Measurements from ENCODE around the gene INSM2.

The INSM2 gene

GRCh38 chr14:35506461-35506860, 27.5 kb upstream of the INSM2 start:
- TF ChIP-seq NFIC (IDR thresholded peaks at IDR 0.05), result no peak
- no peak for TF ChIP-seq REST (IDR thresholded peaks at IDR 0.05; ENCODE audit: low read depth)
- TF ChIP-seq USF1 (IDR thresholded peaks at IDR 0.05), result no peak
- no peak for TF ChIP-seq FOXM1 (IDR thresholded peaks at IDR 0.05; ENCODE audit: borderline replicate concordance, low read depth)
- TF ChIP-seq CREB1 (IDR thresholded peaks at IDR 0.05; ENCODE audit: low read depth), result no peak
- TF ChIP-seq EGR1 (IDR thresholded peaks at IDR 0.05), result no peak
- no peak for TF ChIP-seq CEBPB (IDR thresholded peaks at IDR 0.05)

- TF ChIP-seq TAF1 (IDR thresholded peaks at IDR 0.05; ENCODE audit: low read depth) (no peak), USF1 (IDR thresholded peaks at IDR 0.05) (no peak), MAX (IDR thresholded peaks at IDR 0.05) (no peak), REST (IDR thresholded peaks at IDR 0.05; ENCODE audit: low read depth) (no peak), TCF12 (IDR thresholded peaks at IDR 0.05; ENCODE audit: low read depth) (no peak), ZBTB7A (IDR thresholded peaks at IDR 0.05; ENCODE audit: low read depth) (no peak), YY1 (IDR thresholded peaks at IDR 0.05; ENCODE audit: low read depth) (no peak), RAD21 (IDR thresholded peaks at IDR 0.05; ENCODE audit: low read depth) (no peak), CREB1 (IDR thresholded peaks at IDR 0.05; ENCODE audit: low read depth) (no peak), FOXM1 (IDR thresholded peaks at IDR 0.05; ENCODE audit: borderline replicate concordance, low read depth) (no peak), EGR1 (IDR thresholded peaks at IDR 0.05) (no peak), NFIC (IDR thresholded peaks at IDR 0.05) (no peak), CEBPB (IDR thresholded peaks at IDR 0.05) (no peak), EP300 (IDR thresholded peaks at IDR 0.05; ENCODE audit: borderline replicate concordance) (no peak)
These were observed 27.0 kb upstream of the INSM2 start for GRCh38 chr14:35506927-35507326.

GRCh38 chr14:35509846-35510245, 24.1 kb upstream of the INSM2 start:
- TF ChIP-seq NFIC (IDR thresholded peaks at IDR 0.05), result no peak

GRCh38 chr14:35512765-35513164, 21.2 kb upstream of the INSM2 start:
- TF ChIP-seq MAX (IDR thresholded peaks at IDR 0.05) (no peak), EP300 (IDR thresholded peaks at IDR 0.05; ENCODE audit: borderline replicate concordance) (no peak), TEAD4 (IDR thresholded peaks at IDR 0.05) (no peak), NFIC (IDR thresholded peaks at IDR 0.05) (no peak), CREB1 (IDR thresholded peaks at IDR 0.05; ENCODE audit: low read depth) (no peak), TCF12 (IDR thresholded peaks at IDR 0.05; ENCODE audit: low read depth) (no peak), FOXM1 (IDR thresholded peaks at IDR 0.05; ENCODE audit: borderline replicate concordance, low read depth) (no peak), EGR1 (IDR thresholded peaks at IDR 0.05) (no peak), YY1 (IDR thresholded peaks at IDR 0.05; ENCODE audit: low read depth) (no peak), CEBPB (IDR thresholded peaks at IDR 0.05) (no peak), TAF1 (IDR thresholded peaks at IDR 0.05; ENCODE audit: low read depth) (no peak)

- TF ChIP-seq USF1 (IDR thresholded peaks at IDR 0.05), result no peak
- no peak for TF ChIP-seq ZBTB7A (IDR thresholded peaks at IDR 0.05; ENCODE audit: low read depth)
- TF ChIP-seq CREB1 (IDR thresholded peaks at IDR 0.05; ENCODE audit: low read depth), result no peak
- no peak for TF ChIP-seq CEBPB (IDR thresholded peaks at IDR 0.05)
- no peak for TF ChIP-seq TEAD4 (IDR thresholded peaks at IDR 0.05)
- TF ChIP-seq FOXM1 (IDR thresholded peaks at IDR 0.05; ENCODE audit: borderline replicate concordance, low read depth), result no peak
- TF ChIP-seq YY1 (IDR thresholded peaks at IDR 0.05; ENCODE audit: low read depth), result no peak
- no peak for TF ChIP-seq MAX (IDR thresholded peaks at IDR 0.05)
- TF ChIP-seq NFIC (IDR thresholded peaks at IDR 0.05), result no peak
- TF ChIP-seq EGR1 (IDR thresholded peaks at IDR 0.05), result no peak
These were observed 18.0 kb upstream of the INSM2 start for GRCh38 chr14:35515916-35516315.

- TF ChIP-seq RAD21 (IDR thresholded peaks at IDR 0.05; ENCODE audit: low read depth) (no peak), REST (IDR thresholded peaks at IDR 0.05; ENCODE audit: low read depth) (no peak), USF1 (IDR thresholded peaks at IDR 0.05) (no peak), TCF12 (IDR thresholded peaks at IDR 0.05; ENCODE audit: low read depth) (no peak), TEAD4 (IDR thresholded peaks at IDR 0.05) (no peak), NFIC (IDR thresholded peaks at IDR 0.05) (no peak), EGR1 (IDR thresholded peaks at IDR 0.05) (no peak), YY1 (IDR thresholded peaks at IDR 0.05; ENCODE audit: low read depth) (no peak), MAX (IDR thresholded peaks at IDR 0.05) (no peak), EP300 (IDR thresholded peaks at IDR 0.05; ENCODE audit: borderline replicate concordance) (no peak), ZBTB7A (IDR thresholded peaks at IDR 0.05; ENCODE audit: low read depth) (no peak)
These were observed 14.0 kb upstream of the INSM2 start for GRCh38 chr14:35519986-35520385.

Data from Ishikawa (cell line).